Measurements from ENCODE around the gene DUSP2. TPM values are rescaled to one million over a fixed set of nuclear protein-coding genes. Genes with fewer than 3 reads are reported as not detected.

Gene DUSP2
- total RNA-seq, 1 donor from 2014 or later = 1.1 TPM

GRCh38 chr2:96159084-96159830 is 14.0 kb upstream of the DUSP2 start:
- no peak for DNase-seq (ENCODE audit: low read depth, low spot score)
- no peaks in the 10 kb centered on the region for H3K36me3 Mint-ChIP-seq (ENCODE audit: low read depth)
- H3K27ac Mint-ChIP-seq (ENCODE audit: unreplicated experiment) = no peak overlapping the region
- H3K9me3 Mint-ChIP-seq = peaks cover 6% of the 10 kb centered on the region
- H3K4me1 Mint-ChIP-seq = peaks cover 3% of the 10 kb centered on the region
- no peak overlapping the region for H3K4me3 Mint-ChIP-seq
- TF ChIP-seq CTCF (conservative IDR thresholded peaks at IDR 0.05) = no peak
- H3K27me3 Mint-ChIP-seq (ENCODE audit: low read depth) = no peaks in the 10 kb centered on the region

- no peak for DNase-seq (ENCODE audit: low read depth, low spot score)
- Mint-ChIP-seq H3K9me3 (peaks cover 6% of the 10 kb centered on the region), H3K27ac (ENCODE audit: unreplicated experiment) (no peak overlapping the region), H3K4me1 (peaks cover 2% of the 10 kb centered on the region), H3K36me3 (ENCODE audit: low read depth) (no peaks in the 10 kb centered on the region), H3K4me3 (no peak overlapping the region), H3K27me3 (ENCODE audit: low read depth) (no peaks in the 10 kb centered on the region)
- no peak for TF ChIP-seq CTCF (conservative IDR thresholded peaks at IDR 0.05)
Observed at GRCh38 chr2:96158554-96158940, 13.3 kb upstream of the DUSP2 start.

- Mint-ChIP-seq H3K27me3 (ENCODE audit: low read depth) (no peaks in the 10 kb centered on the region), H3K4me3 (no peak overlapping the region), H3K27ac (ENCODE audit: unreplicated experiment) (no peak overlapping the region), H3K9me3 (peaks cover 6% of the 10 kb centered on the region), H3K36me3 (ENCODE audit: low read depth) (no peaks in the 10 kb centered on the region), H3K4me1 (peaks cover 8% of the 10 kb centered on the region)
- TF ChIP-seq CTCF (conservative IDR thresholded peaks at IDR 0.05) = no peak
- DNase-seq (ENCODE audit: low read depth, low spot score) = no peak
Observed at GRCh38 chr2:96157649-96158553, 12.7 kb upstream of the DUSP2 start.

- no peak overlapping the region for H3K4me3 Mint-ChIP-seq
- peaks cover 6% of the 10 kb centered on the region for H3K9me3 Mint-ChIP-seq
- H3K36me3 Mint-ChIP-seq (ENCODE audit: low read depth) = no peaks in the 10 kb centered on the region
- H3K27me3 Mint-ChIP-seq (ENCODE audit: low read depth) = no peaks in the 10 kb centered on the region
- no peak for DNase-seq (ENCODE audit: low read depth, low spot score)
- no peak overlapping the region for H3K27ac Mint-ChIP-seq (ENCODE audit: unreplicated experiment)
- no peak for TF ChIP-seq CTCF (conservative IDR thresholded peaks at IDR 0.05)
- peaks cover 17% of the 10 kb centered on the region for H3K4me1 Mint-ChIP-seq
Observed at GRCh38 chr2:96156926-96157648, 11.8 kb upstream of the DUSP2 start.

GRCh38 chr2:96156011-96156820 is 11.0 kb upstream of the DUSP2 start:
- Mint-ChIP-seq H3K27ac (ENCODE audit: unreplicated experiment) (no peak overlapping the region), H3K9me3 (peaks cover 6% of the 10 kb centered on the region), H3K4me1 (peaks cover 19% of the 10 kb centered on the region), H3K36me3 (ENCODE audit: low read depth) (no peaks in the 10 kb centered on the region), H3K27me3 (ENCODE audit: low read depth) (no peaks in the 10 kb centered on the region), H3K4me3 (no peak overlapping the region)
- DNase-seq (ENCODE audit: low read depth, low spot score) = no peak
- no peak for TF ChIP-seq CTCF (conservative IDR thresholded peaks at IDR 0.05)

All from neural crest cell (in vitro differentiated cells).